SK-N-MC (cell line): ENCODE data around the gene LSM3.

ENCODE experiments used
- EZH2 ChIP-seq: fragments of 200-600 bp; sonication (generic); IDR thresholded peaks from one replicate; pipeline ENCODE4 v1.6.1; 2017; ENCODE audit warnings: antibody characterized with exemption
- POLR2AphosphoS5 ChIP-seq: IDR thresholded peaks from 2 replicates; pipeline ENCODE4 v1.6.1; 2012; ENCODE audit warnings: mild to moderate bottlenecking, low read depth, low read length, borderline replicate concordance

DNA sequence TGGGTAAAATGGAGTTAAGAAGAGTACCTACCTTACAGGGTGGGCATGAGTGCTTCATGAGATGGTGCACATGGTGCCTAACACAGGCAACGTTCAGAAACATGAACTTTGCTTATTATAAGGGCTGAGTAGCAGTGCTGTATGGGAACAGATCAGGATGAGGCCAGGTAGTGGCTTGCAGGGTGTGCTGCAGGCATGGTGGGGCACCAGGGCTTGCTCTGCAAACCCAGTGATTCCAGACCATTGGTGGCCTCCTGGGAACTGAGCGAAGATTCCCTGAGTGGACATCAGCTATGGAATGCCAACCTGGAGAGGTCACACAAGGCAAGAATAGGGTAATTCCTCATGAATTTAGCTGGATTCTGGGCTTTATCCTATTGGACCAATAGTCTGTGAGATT is 37.9 kb upstream of the LSM3 start:
- no peak for TF ChIP-seq EZH2
- no peak for TF ChIP-seq POLR2AphosphoS5
